GM12892 (cell line): ENCODE data around the gene TTPAL.
"Not testable (repeated sequence)": the region's sequence is repeated elsewhere in the genome, so short reads cannot be mapped to it uniquely, and the experiment has no call there.

Source experiments
- DNase-seq: peaks from one replicate; pipeline ENCODE4 v3.0.0; 2011; ENCODE audit not compliant: insufficient read length
- FAIRE-seq: peaks from 2 replicates; lab custom pipeline; 2011; peaks lifted over from hg19 to GRCh38; lab: Jason Lieb, UNC
- POLR2A ChIP-seq: IDR thresholded peaks from 2 replicates; pipeline ENCODE4 v1.6.1; 2011; ENCODE audit warnings: low read depth, low read length, control low read depth
- POLR2AphosphoS5 ChIP-seq: IDR thresholded peaks from 2 replicates; pipeline ENCODE4 v1.6.1; 2011; ENCODE audit warnings: low read depth, low read length, control low read depth
- TAF1 ChIP-seq: IDR thresholded peaks from 2 replicates; pipeline ENCODE4 v1.6.1; 2011; ENCODE audit warnings: low read depth, mild to moderate bottlenecking, control low read depth, low read length, borderline replicate concordance

TTPAL gene

GRCh38 chr20:44461142-44461802 lies 14.4 kb upstream of the TTPAL start:
- DNase-seq, result no peak
- TF ChIP-seq POLR2AphosphoS5, result no peak
- no peak for FAIRE-seq

GRCh38 chr20:44461803-44462174 lies 13.9 kb upstream of the TTPAL start:
- DNase-seq, result no peak
- FAIRE-seq, result no peak
- TF ChIP-seq POLR2A (no peak), POLR2AphosphoS5 (no peak), TAF1 (no peak)

DNA sequence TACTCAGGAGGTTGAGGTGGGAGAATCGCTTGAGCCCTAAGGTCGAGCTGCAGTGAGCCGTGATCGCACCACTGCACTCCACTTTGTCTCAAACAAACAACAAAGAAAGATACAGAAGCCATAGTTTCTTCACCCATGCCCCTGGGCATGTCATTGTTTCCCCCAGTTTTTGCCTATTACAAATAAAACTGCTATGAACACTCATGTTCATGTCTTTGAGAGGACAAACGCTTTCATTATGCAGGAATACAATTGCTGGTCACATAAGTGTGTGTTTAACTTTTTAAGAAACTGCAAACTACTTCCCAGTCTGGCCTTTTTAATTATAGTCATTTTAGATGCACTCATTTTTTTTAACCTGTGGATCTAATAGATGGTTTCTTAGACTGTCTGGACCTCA lies 12.2 kb upstream of the TTPAL start:
- no peak for DNase-seq
- TF ChIP-seq TAF1 (no peak), POLR2A (no peak), POLR2AphosphoS5 (no peak)
- no peak for FAIRE-seq

- FAIRE-seq (no peak), DNase-seq (no peak)
- TF ChIP-seq POLR2A (no peak), TAF1 (no peak), POLR2AphosphoS5 (no peak)
Measured at GRCh38 chr20:44464514-44464913, 11.2 kb upstream of the TTPAL start.

DNA sequence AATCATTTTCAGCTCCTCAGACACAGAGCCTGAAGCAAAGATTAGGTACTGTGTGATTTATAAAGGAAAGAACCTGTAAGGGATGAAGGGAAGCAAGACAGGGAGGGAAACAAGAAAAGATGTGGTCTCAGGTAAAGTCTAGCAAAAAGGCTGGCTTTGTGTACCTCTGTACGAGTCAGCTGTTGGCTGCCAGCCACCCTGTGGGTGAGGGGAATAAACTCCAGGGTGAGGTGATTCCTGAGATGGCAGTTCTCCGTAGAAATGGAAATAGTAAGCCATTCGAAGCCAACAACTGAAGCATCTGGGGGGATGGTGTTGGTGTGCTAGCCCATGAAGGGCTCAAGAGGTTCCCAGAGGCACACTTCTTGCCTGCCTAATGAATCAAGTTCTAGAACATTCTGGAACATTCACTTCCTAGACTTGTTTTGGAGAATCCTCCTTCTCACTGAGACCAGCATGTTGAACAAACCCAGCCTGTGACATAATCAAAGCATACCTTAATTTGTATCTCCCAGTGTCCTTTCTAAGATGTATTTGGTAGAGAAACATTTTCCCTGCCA lies 10.6 kb upstream of the TTPAL start:
- no peak for FAIRE-seq
- no peak for DNase-seq
- TF ChIP-seq TAF1, result no peak
- TF ChIP-seq POLR2AphosphoS5, result no peak
- no peak for TF ChIP-seq POLR2A

DNA sequence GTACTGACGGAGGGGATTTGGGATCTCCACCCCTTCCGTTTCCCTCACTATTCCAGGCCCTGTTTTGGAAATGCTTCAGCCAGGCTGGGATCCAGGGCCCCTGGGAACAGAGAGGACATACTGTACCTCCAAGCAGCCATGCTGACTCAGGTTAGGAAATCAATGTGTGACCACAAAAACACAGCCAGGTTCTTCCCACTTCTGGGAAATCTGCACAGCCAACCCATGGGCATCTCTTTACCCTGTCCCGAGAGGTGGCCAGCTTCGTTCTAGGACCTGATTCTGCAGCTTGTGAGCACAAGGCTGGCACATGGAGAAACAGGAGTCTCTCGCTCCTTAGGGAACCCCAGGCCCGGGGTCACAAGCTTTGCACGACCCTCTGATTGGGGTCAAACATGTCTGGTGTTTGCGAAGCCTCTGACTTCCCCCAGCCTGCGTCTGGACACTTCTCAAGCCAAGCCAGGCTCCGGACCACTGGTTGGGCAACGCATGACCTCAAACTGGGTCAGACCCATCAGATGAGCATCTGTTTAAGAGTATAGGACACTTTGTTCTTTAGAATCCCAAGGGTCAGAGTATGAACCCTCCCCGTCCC lies 8.3 kb upstream of the TTPAL start:
- DNase-seq, result no peak
- FAIRE-seq, result no peak
- TF ChIP-seq POLR2AphosphoS5 (no peak), TAF1 (no peak), POLR2A (no peak)

- DNase-seq (no peak), FAIRE-seq (no peak)
- TF ChIP-seq POLR2A (no peak), TAF1 (no peak), POLR2AphosphoS5 (no peak)
Measured at GRCh38 chr20:44468044-44468782, 7.5 kb upstream of the TTPAL start.

- DNase-seq (no peak), FAIRE-seq (no peak)
- TF ChIP-seq TAF1, result no peak
- TF ChIP-seq POLR2AphosphoS5, result no peak
- TF ChIP-seq POLR2A, result no peak
Measured at GRCh38 chr20:44470327-44470726, 5.3 kb upstream of the TTPAL start.

DNA sequence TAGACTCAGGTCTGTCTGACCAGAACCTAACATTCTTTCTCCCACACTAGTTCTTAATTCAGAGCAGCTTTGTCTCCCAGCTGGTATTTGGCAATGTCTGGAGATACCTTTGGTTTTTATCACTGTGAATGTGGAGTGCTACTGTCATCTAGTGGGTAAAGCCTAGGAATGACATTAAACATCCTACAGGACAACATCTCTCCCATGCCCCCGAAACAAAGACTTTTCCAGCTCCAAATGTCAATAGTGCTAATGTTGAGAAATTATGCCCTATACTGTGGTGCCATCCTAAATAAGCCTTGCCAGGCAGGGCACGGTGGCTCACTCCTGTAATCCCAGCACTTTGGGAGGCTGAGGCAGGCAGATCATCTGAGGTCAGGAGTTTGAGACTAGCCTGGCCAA lies 4.2 kb upstream of the TTPAL start:
- DNase-seq (no peak), FAIRE-seq (no peak)
- TF ChIP-seq TAF1 (no peak), POLR2A (no peak), POLR2AphosphoS5 (no peak)

GRCh38 chr20:44472283-44472682 lies 3.4 kb upstream of the TTPAL start:
- not testable (repeated sequence) for FAIRE-seq, DNase-seq

DNA sequence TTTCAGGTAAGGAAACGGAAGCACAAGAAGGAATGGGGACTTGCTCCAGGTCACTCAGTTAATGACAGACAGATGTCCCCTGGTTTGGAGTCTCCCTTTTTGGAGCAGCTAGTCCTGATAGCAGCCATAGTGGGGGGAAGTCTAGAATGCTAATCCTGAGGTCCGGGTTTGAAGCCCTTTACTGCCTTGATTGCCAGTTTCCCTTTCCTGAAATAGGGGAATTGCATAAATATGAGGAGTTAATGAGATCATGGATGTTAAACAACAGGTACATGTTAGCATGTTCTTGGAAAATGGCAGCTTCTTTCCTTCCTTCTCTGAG lies 341 bp upstream of the TTPAL start:
- DNase-seq, result no peak
- no peak for FAIRE-seq
- TF ChIP-seq POLR2AphosphoS5, result no peak
- TF ChIP-seq POLR2A, result no peak
- no peak for TF ChIP-seq TAF1

GRCh38 chr20:44477151-44477550 lies 1.5 kb downstream of the TTPAL start:
- DNase-seq, result no peak
- no peak for FAIRE-seq
- TF ChIP-seq POLR2A (no peak), TAF1 (no peak), POLR2AphosphoS5 (no peak)
